ENCODE data around the gene HAO2.

DNA sequence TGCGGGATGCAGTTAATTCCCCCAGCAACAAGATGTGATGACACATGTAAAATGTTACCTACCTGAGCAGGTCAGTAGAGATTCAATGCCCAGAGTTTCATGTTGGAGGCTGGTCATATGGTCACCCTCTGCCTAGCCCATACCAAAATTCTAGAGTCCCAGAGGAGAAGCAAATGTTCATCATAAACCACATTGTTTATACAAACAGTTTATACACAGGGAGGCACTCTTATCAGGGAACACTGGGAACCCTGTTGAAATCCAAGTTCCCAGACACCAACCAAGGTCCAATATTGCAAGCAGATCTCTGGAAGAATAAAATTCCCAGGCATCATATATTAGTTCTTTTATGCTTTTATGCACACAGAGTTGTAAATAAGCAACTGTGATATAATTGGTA lies 10.5 kb downstream of the HAO2 start:
- TF ChIP-seq, protein P1, sequence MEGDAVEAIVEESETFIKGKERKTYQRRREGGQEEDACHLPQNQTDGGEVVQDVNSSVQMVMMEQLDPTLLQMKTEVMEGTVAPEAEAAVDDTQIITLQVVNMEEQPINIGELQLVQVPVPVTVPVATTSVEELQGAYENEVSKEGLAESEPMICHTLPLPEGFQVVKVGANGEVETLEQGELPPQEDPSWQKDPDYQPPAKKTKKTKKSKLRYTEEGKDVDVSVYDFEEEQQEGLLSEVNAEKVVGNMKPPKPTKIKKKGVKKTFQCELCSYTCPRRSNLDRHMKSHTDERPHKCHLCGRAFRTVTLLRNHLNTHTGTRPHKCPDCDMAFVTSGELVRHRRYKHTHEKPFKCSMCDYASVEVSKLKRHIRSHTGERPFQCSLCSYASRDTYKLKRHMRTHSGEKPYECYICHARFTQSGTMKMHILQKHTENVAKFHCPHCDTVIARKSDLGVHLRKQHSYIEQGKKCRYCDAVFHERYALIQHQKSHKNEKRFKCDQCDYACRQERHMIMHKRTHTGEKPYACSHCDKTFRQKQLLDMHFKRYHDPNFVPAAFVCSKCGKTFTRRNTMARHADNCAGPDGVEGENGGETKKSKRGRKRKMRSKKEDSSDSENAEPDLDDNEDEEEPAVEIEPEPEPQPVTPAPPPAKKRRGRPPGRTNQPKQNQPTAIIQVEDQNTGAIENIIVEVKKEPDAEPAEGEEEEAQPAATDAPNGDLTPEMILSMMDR (IDR thresholded peaks at IDR 0.05), result no peak
- no peak for TF ChIP-seq ZFX (IDR thresholded peaks at IDR 0.05; ENCODE audit: borderline replicate concordance)

Measured in 22Rv1 (cell line).